H1 (cell line): ENCODE measurements around the gene CELF3. TPM values are rescaled to one million over a fixed set of nuclear protein-coding genes. Genes with fewer than 3 reads are reported as not detected.

Experiments
- CTCF ChIA-PET: fragments of 300-600 bp; sonication (Branson Sonifier 250); formaldehyde crosslinking; loops from one replicate; lab custom pipeline; 2021; ENCODE audit not compliant: partially characterized antibody; lab: Charles Lee
- POLR2A ChIA-PET: fragments of 300-600 bp; sonication (Branson Sonifier 250); formaldehyde crosslinking; loops from one replicate; lab custom pipeline; 2021; ENCODE audit warnings: inconsistent platforms; ENCODE audit not compliant: partially characterized antibody; lab: Charles Lee
- DNase-seq, 2 experiments: peaks; one replicate each; pipeline versions ENCODE4 v3.0.0 to v3.0.0-alpha.2; 2010 to 2022; ENCODE audit warnings: low spot score in 2 of 2, low read depth in 1 of 2, mixed read lengths in 1 of 2
- FAIRE-seq: peaks from 2 replicates; lab custom pipeline; 2011; peaks lifted over from hg19 to GRCh38; lab: Jason Lieb, UNC
- H2AFZ ChIP-seq: 2 replicates; pipeline ENCODE4 v1.8.1; 2012; ENCODE audit warnings: low read length, inconsistent platforms
- H2AK5ac ChIP-seq: 2 replicates; pipeline ENCODE4 v1.6.1; 2013; ENCODE audit warnings: low read depth, low read length
- H2BK120ac ChIP-seq: replicated peaks from 2 replicates; pipeline ENCODE3; 2013; ENCODE audit warnings: low read depth, low read length, inconsistent platforms
- H2BK12ac ChIP-seq: 2 replicates; pipeline ENCODE4 v1.6.1; 2013; ENCODE audit warnings: low read depth, low read length
- H2BK15ac ChIP-seq: 2 replicates; pipeline ENCODE4 v1.6.1; 2013; ENCODE audit warnings: low read length
- H2BK20ac ChIP-seq: 2 replicates; pipeline ENCODE4 v1.6.1; 2013; ENCODE audit warnings: low read length
- H2BK5ac ChIP-seq: 2 replicates; pipeline ENCODE4 v1.6.1; 2013; ENCODE audit warnings: low read depth, low read length
- H3K14ac ChIP-seq: 2 replicates; pipeline ENCODE4 v1.6.1; 2013; ENCODE audit warnings: inconsistent platforms; ENCODE audit not compliant: insufficient read length
- H3K18ac ChIP-seq: 2 replicates; pipeline ENCODE4 v1.6.1; 2013; ENCODE audit warnings: low read length; ENCODE audit errors: extremely low read depth
- H3K23ac ChIP-seq: 2 replicates; pipeline ENCODE4 v1.6.1; 2013; ENCODE audit warnings: inconsistent platforms; ENCODE audit not compliant: insufficient read length
- H3K23me2 ChIP-seq: 2 replicates; pipeline ENCODE4 v1.6.1; 2013; ENCODE audit warnings: low read depth, low read length
- H3K27ac ChIP-seq: 2 replicates; pipeline ENCODE4 v1.6.1; 2011; ENCODE audit warnings: low read depth, low read length, inconsistent platforms
- H3K27me3 ChIP-seq, 4 experiments: replicated peaks in 1 of 4; 1 replicate in 1 of 4; 2 replicates in 3 of 4; pipeline versions ENCODE4 v1.6.1 to v1.8.1; 2011 to 2013; ENCODE audit warnings: low read length in 3 of 4, mild to moderate bottlenecking in 3 of 4, inconsistent platforms in 2 of 4, mixed read lengths in 2 of 4, moderate library complexity in 1 of 4; ENCODE audit not compliant: control insufficient read depth in 3 of 4, insufficient read depth in 3 of 4; ENCODE audit errors: extremely low read depth in 1 of 4
- H3K36me3 ChIP-seq, 4 experiments: 2 replicates each; pipeline versions ENCODE4 v1.6.1 to v1.8.1; 2011 to 2013; ENCODE audit warnings: mild to moderate bottlenecking in 4 of 4, low read length in 3 of 4, moderate library complexity in 2 of 4, control low read depth in 1 of 4, inconsistent platforms in 1 of 4; ENCODE audit not compliant: insufficient read depth in 4 of 4, control insufficient read depth in 2 of 4
- H3K4ac ChIP-seq: replicated peaks from 2 replicates; pipeline ENCODE3; 2013; ENCODE audit warnings: low read length, low read depth, mixed read lengths, inconsistent platforms; ENCODE audit not compliant: insufficient read length
- H3K4me1 ChIP-seq, 4 experiments: replicated peaks in 1 of 4; 1 replicate in 1 of 4; 2 replicates in 3 of 4; pipeline versions ENCODE4 v1.6.1 to v1.8.1; 2011 to 2013; ENCODE audit warnings: low read length in 3 of 4, inconsistent platforms in 2 of 4, mixed read lengths in 1 of 4; ENCODE audit not compliant: insufficient read depth in 4 of 4, control insufficient read depth in 3 of 4
- H3K4me2 ChIP-seq, 2 experiments: 2 replicates each; pipeline versions ENCODE4 v1.6.1 to v1.8.1; 2011 to 2013; ENCODE audit warnings: low read depth in 2 of 2, low read length in 2 of 2, control low read depth in 1 of 2, inconsistent platforms in 1 of 2, mild to moderate bottlenecking in 1 of 2; ENCODE audit not compliant: insufficient read depth in 1 of 2
- H3K4me3 ChIP-seq, 4 experiments: fragments of 200-600, 300-600 bp in 1 of 4; sonication (generic), shearing (Covaris generic), sonication (Bioruptor Twin) in 1 of 4; 2 replicates each; pipeline versions ENCODE4 v1.5.1 to v1.8.1; 2011 to 2016; ENCODE audit warnings: low read length in 4 of 4, low read depth in 3 of 4, control low read depth in 2 of 4, inconsistent platforms in 2 of 4, mild to moderate bottlenecking in 2 of 4, mixed read lengths in 1 of 4, moderate library complexity in 1 of 4; ENCODE audit not compliant: insufficient read depth in 2 of 4; ENCODE audit errors: extremely low read depth in 1 of 4
- H3K56ac ChIP-seq: replicated peaks from 2 replicates; pipeline ENCODE3; 2013; ENCODE audit warnings: low read depth, mild to moderate bottlenecking, mixed read lengths, low read length, inconsistent platforms; ENCODE audit not compliant: insufficient read length
- H3K79me1 ChIP-seq: 2 replicates; pipeline ENCODE4 v1.6.1; 2013; ENCODE audit warnings: low read depth, low read length, control low read depth
- H3K79me2 ChIP-seq, 2 experiments: 2 replicates each; pipeline versions ENCODE4 v1.6.1 to v1.8.1; 2012 to 2013; ENCODE audit warnings: low read length in 2 of 2, mild to moderate bottlenecking in 2 of 2, inconsistent platforms in 1 of 2; ENCODE audit not compliant: insufficient read depth in 2 of 2, control insufficient read depth in 1 of 2
- H3K9ac ChIP-seq, 4 experiments: replicated peaks in 1 of 4; 1 replicate in 1 of 4; 2 replicates in 3 of 4; pipeline versions ENCODE4 v1.6.1 to v1.8.1; 2011 to 2013; ENCODE audit warnings: low read depth in 3 of 4, low read length in 3 of 4, control low read depth in 2 of 4, mild to moderate bottlenecking in 2 of 4, moderate library complexity in 2 of 4, inconsistent platforms in 1 of 4; ENCODE audit errors: extremely low read depth in 1 of 4
- H3K9me3 ChIP-seq, 2 experiments: 2 replicates each; pipeline versions ENCODE4 v1.6.1 to v1.8.1; 2012 to 2013; ENCODE audit warnings: mild to moderate bottlenecking in 2 of 2, moderate library complexity in 2 of 2, control low read depth in 1 of 2, inconsistent platforms in 1 of 2, low read depth in 1 of 2, low read length in 1 of 2, mixed read lengths in 1 of 2; ENCODE audit not compliant: insufficient read depth in 2 of 2
- H4K20me1 ChIP-seq, 2 experiments: replicated peaks in 1 of 2; 2 replicates each; pipeline versions ENCODE3 to v1.8.1; 2011 to 2013; ENCODE audit warnings: inconsistent platforms in 2 of 2, low read length in 2 of 2, mild to moderate bottlenecking in 1 of 2; ENCODE audit not compliant: insufficient read depth in 2 of 2, control insufficient read depth in 1 of 2
- H4K5ac ChIP-seq: 2 replicates; pipeline ENCODE4 v1.6.1; 2013; ENCODE audit warnings: low read length, low read depth, mixed read lengths, inconsistent platforms; ENCODE audit not compliant: insufficient read length
- H4K8ac ChIP-seq: 2 replicates; pipeline ENCODE4 v1.8.0; 2013; ENCODE audit warnings: mild to moderate bottlenecking, moderate library complexity, low read length, inconsistent platforms; ENCODE audit not compliant: insufficient read depth; ENCODE audit errors: extremely low read depth
- H4K91ac ChIP-seq: replicated peaks from 2 replicates; pipeline ENCODE3; 2013; ENCODE audit warnings: low read length, mixed read lengths, inconsistent platforms; ENCODE audit not compliant: insufficient read length
- CTBP2 ChIP-seq: IDR thresholded peaks from 2 replicates; pipeline ENCODE4 v1.7.0; 2011; ENCODE audit warnings: borderline replicate concordance, mild to moderate bottlenecking, moderate library complexity, mixed read lengths, low read length; ENCODE audit not compliant: insufficient read depth, insufficient read length
- FOSL1 ChIP-seq: IDR thresholded peaks from 2 replicates; pipeline ENCODE4 v1.6.1; 2011; ENCODE audit warnings: mild to moderate bottlenecking, low read depth, low read length, moderate library complexity; ENCODE audit not compliant: insufficient read depth
- GABPA ChIP-seq: IDR thresholded peaks from 2 replicates; pipeline ENCODE4 v1.6.1; 2011; ENCODE audit warnings: mild to moderate bottlenecking, low read length, moderate library complexity, borderline replicate concordance; ENCODE audit not compliant: insufficient read depth
- MAFK ChIP-seq: IDR thresholded peaks from 2 replicates; pipeline ENCODE4 v1.6.1; 2012; ENCODE audit warnings: low read depth, mild to moderate bottlenecking, improper control_type of control experiment, low read length
- NRF1 ChIP-seq: IDR thresholded peaks from 2 replicates; pipeline ENCODE4 v1.6.1; 2011; ENCODE audit warnings: mild to moderate bottlenecking, low read depth, low read length, improper control_type of control experiment
- PHF8 ChIP-seq: fragments of 200-600 bp; sonication (generic); conservative IDR thresholded peaks from 2 replicates; pipeline ENCODE4 v1.7.1; 2012; ENCODE audit warnings: low read depth, mild to moderate bottlenecking, inconsistent platforms, low read length, moderate library complexity
- SIN3A ChIP-seq, 2 experiments: IDR thresholded peaks in 1 of 2; conservative IDR thresholded peaks in 1 of 2; 2 replicates each; pipeline ENCODE4 v1.6.1; 2011 to 2012; ENCODE audit warnings: low read length in 2 of 2, improper control_type of control experiment in 1 of 2, low read depth in 1 of 2, mild to moderate bottlenecking in 1 of 2
- SIX5 ChIP-seq: IDR thresholded peaks from 2 replicates; pipeline ENCODE4 v1.6.1; 2011; ENCODE audit warnings: mild to moderate bottlenecking, low read depth, low read length
- WGBS, 2 experiments: shearing (Covaris generic) in 1 of 2; methylation state at CpG; one replicate each; pipeline versions ENCODE4 v1.1.6 to v1.1.7; 2013 to 2015; ENCODE audit warnings: low lambda C conversion rate in 2 of 2, mixed read lengths in 2 of 2, inconsistent platforms in 1 of 2, low coverage in 1 of 2, missing lambda C conversion rate in 1 of 2; ENCODE audit not compliant: insufficient replicate concordance in 2 of 2, insufficient coverage in 1 of 2, insufficient read length in 1 of 2; ENCODE audit errors: extremely low coverage in 1 of 2, missing lambda C conversion rate in 1 of 2; 5-methylcytosine and 5-hydroxymethylcytosine counted together
- polyA plus RNA-seq, 7 experiments: library from polyadenylated mRNA; depleted of rRNA in 3 of 7; stranded (reverse) in 5 of 7; unstranded in 2 of 7; fragments of >200 nt in 5 of 7; fragments of 200-250 nt in 2 of 7; gene quantifications; 1 replicate in 5 of 7; 2 replicates in 1 of 7; 4 replicates in 1 of 7; pipeline versions ENCODE4 v1.2.1 to v1.2.3, GENCODE V29; 2011 to 2013; ENCODE audit warnings: missing spikeins in 2 of 7, mixed read lengths in 2 of 7
- total RNA-seq: library from RNA; stranded (reverse); fragmentation: NEBNext Ultra II Directional; extraction: Animal tissue kit (Norgen Biotek cat#: 25700); gene quantifications from 2 replicates; pipeline ENCODE4 v1.2.1, GENCODE V29; 2021
- TF ChIP-seq, protein P1 (sequence below): IDR thresholded peaks from 2 replicates; pipeline ENCODE4 v1.6.1; 2012; ENCODE audit warnings: inconsistent platforms

Gene CELF3
- total and polyA plus RNA-seq, 2 of the 8 experiments (the other 6 are each of a cell fraction or from before 2014, with no cell fraction given): 0.34 to 1.2 TPM

DNA sequence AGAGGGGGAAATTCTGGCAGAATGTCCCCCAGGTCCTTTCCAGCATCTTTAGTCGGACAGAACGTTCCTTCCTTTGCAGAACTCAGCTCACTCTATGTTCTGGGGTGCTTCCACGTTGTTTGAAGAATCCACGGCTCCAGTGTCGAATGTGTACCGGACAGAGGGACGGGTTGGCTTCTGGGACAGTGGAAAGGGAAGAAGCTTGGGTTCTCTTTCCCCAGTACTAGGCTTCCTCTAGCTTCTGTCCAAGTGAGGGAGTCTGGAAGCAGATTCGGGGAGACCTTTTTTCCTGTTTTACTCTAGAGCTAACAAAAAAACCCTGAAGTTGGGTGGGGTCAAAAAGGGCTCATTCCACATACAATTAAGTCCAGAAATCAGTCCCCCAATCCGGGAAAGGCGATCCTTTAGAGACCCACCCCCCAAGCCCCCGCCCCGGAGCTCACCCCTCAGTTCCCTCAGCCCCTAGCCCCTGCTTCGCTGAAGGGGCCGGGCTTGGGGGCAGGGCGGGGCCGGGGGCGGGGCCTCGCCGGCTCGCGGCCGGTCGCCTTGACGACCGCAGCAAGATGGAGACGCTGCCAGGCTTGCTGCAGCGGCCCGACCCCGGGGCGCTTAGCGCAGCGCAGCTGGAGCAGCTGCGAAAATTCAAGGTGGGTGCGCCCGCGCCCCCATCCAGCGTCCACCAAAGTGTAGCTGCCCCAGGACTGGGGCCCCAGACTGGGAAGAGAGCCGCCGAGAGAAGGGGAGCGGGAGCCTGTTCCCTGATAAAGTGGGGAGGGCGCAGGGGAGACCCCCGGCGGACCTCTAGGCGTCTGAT lies 4.6 kb upstream of the CELF3 start, which contains the start of gene RIIAD1:
Gene RIIAD1 (plus strand): TSS at position 549 of the 814 bp plus-strand sequence. CDS start 15 bp downstream, at position 564.
- no peak within 1 kb of the TSS for H3K9ac ChIP-seq
- H3K4me1 ChIP-seq: peaks cover 2 to 11% (median 4%) of the 10 kb centered on the region in 4 experiments
- no peaks in the 10 kb centered on the region for H3K9me3 ChIP-seq
- peaks cover 8% of the 10 kb centered on the region; the same call in 1 of the 2 replicates for H3K23me2 ChIP-seq
- H4K91ac ChIP-seq: no peak within 1 kb of the TSS
- H4K8ac ChIP-seq: no peak within 1 kb of the TSS
- H2BK15ac ChIP-seq: no peak within 1 kb of the TSS
- no peak within 1 kb of the TSS for H3K23ac ChIP-seq
- peaks cover 0 to 1% of the 10 kb centered on the region in 2 experiments for H4K20me1 ChIP-seq
- H3K4ac ChIP-seq: no peak within 1 kb of the TSS
- WGBS, 2 experiments: 19% methylated on average over 30 of the region's 44 CpGs; no CpG with 5 or more reads in 1 of the 2 experiments
- DNase-seq: no peak
- no peak for FAIRE-seq
- peak within 1 kb of the TSS; percentile 97 for H2AFZ ChIP-seq
- no peak within 1 kb of the TSS for H3K18ac ChIP-seq
- no peak within 1 kb of the TSS for H2BK120ac ChIP-seq
- peak within 1 kb of the TSS; percentile 60 to 76 for H3K4me2 ChIP-seq
- H2BK5ac ChIP-seq: no peak within 1 kb of the TSS
- H3K36me3 ChIP-seq: no peaks in the 10 kb centered on the region
- no peak within 1 kb of the TSS for H4K5ac ChIP-seq
- no peaks in the 10 kb centered on the region; the same call in 1 of the 2 replicates for H3K79me1 ChIP-seq
- no peak within 1 kb of the TSS for H3K14ac ChIP-seq
- no peak within 1 kb of the TSS for H3K27ac ChIP-seq
- H2BK20ac ChIP-seq: no peak within 1 kb of the TSS
- ChIA-PET POLR2A (interaction anchor here (1.2 to 1.8 kb wide), 4 partner anchors 12 to 181 kb away, joined by 3 to 6 read pairs (median 4); partner anchors contain the start of genes MRPL9 and TUFT1), CTCF (interaction anchor here (0.6 to 4.4 kb wide), 9 partner anchors 13 to 423 kb away, joined by 3 to 23 read pairs (median 4); no protein-coding TSS in a partner anchor)
- H2BK12ac ChIP-seq: no peak within 1 kb of the TSS
- H3K79me2 ChIP-seq: no peaks in the 10 kb centered on the region
- H3K56ac ChIP-seq: no peak within 1 kb of the TSS
- H3K4me3 ChIP-seq: peak within 1 kb of the TSS; percentile 55 to 85 (median 60)
- peaks cover 6 to 34% (median 28%) of the 10 kb centered on the region in 4 experiments for H3K27me3 ChIP-seq
- H2AK5ac ChIP-seq: no peak within 1 kb of the TSS
- TF ChIP-seq SIN3A (conservative IDR thresholded peaks at IDR 0.05 in 1 of 2, IDR thresholded peaks at IDR 0.05 in 1 of 2; ENCODE audit: low read depth in 1 of 2, low read length in 2 of 2) (peak in 1 of 2 experiments; percentile 91; a peak in 2 of 4 replicates), SIX5 (no peak), NRF1 (no peak), CTBP2 (no peak), PHF8 (no peak), MAFK (no peak), GABPA (no peak), FOSL1 (no peak)
- TF ChIP-seq, protein P1, sequence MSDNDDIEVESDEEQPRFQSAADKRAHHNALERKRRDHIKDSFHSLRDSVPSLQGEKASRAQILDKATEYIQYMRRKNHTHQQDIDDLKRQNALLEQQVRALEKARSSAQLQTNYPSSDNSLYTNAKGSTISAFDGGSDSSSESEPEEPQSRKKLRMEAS: no peak
